ENCODE results near the gene CAMK2G.

CAMK2G gene

GRCh38 chr10:73858013-73858708 lies 16.2 kb downstream of the CAMK2G start:
- Histone ChIP-seq H3K4me3 (ENCODE audit: low read length) (no peak overlapping the region), H3K27me3 (ENCODE audit: control insufficient read depth, low read length) (no peaks in the 10 kb centered on the region), H4K20me1 (ENCODE audit: control insufficient read depth, insufficient read depth, low read depth, low read length) (no peaks in the 10 kb centered on the region), H3K9me2 (replicated peaks; ENCODE audit: control insufficient read depth, low read length) (no peaks in the 10 kb centered on the region), H3K36me3 (ENCODE audit: control insufficient read depth, low read length) (peaks cover 4% of the 10 kb centered on the region; the same call in 1 of the 2 replicates), H3K27ac (ENCODE audit: low read depth, low read length) (no peak overlapping the region), H3K4me1 (ENCODE audit: control insufficient read depth, low read length) (peaks cover 15% of the 10 kb centered on the region), H3K79me2 (ENCODE audit: control insufficient read depth, low read length) (no peaks in the 10 kb centered on the region), H3F3A (ENCODE audit: control insufficient read depth, insufficient read depth) (no peaks in the 10 kb centered on the region), H3K4me2 (ENCODE audit: low read length) (no peak overlapping the region), H3K9me3 (ENCODE audit: control insufficient read depth, insufficient read depth, low read length) (no peaks in the 10 kb centered on the region)
- TF ChIP-seq EZH2phosphoT487 (IDR thresholded peaks at IDR 0.05; ENCODE audit: borderline replicate concordance, low read length), result no peak
- TF ChIP-seq CTCF (IDR thresholded peaks at IDR 0.05; ENCODE audit: low read depth, low read length, poor library complexity, severe bottlenecking), result no peak

- peaks cover 15% of the 10 kb centered on the region for H3K4me1 ChIP-seq (ENCODE audit: control insufficient read depth, low read length)
- no peak overlapping the region for H3K27ac ChIP-seq (ENCODE audit: low read depth, low read length)
Observed at GRCh38 chr10:73857446-73857845, 16.9 kb downstream of the CAMK2G start.

GRCh38 chr10:73856261-73856660 lies 18.1 kb downstream of the CAMK2G start:
- H3K36me3 ChIP-seq (ENCODE audit: control insufficient read depth, low read length), result peaks cover 4% of the 10 kb centered on the region; the same call in 1 of the 2 replicates
- H4K20me1 ChIP-seq (ENCODE audit: control insufficient read depth, insufficient read depth, low read depth, low read length), result no peaks in the 10 kb centered on the region
- H3K4me3 ChIP-seq (ENCODE audit: low read length), result no peak overlapping the region
- no peaks in the 10 kb centered on the region for H3K79me2 ChIP-seq (ENCODE audit: control insufficient read depth, low read length)
- H3K4me1 ChIP-seq (ENCODE audit: control insufficient read depth, low read length), result peaks cover 15% of the 10 kb centered on the region
- no peaks in the 10 kb centered on the region for H3K27me3 ChIP-seq (ENCODE audit: control insufficient read depth, low read length)
- H3K4me2 ChIP-seq (ENCODE audit: low read length), result no peak overlapping the region
- H3K27ac ChIP-seq (ENCODE audit: low read depth, low read length), result no peak overlapping the region
- no peaks in the 10 kb centered on the region for H3K9me2 ChIP-seq (replicated peaks; ENCODE audit: control insufficient read depth, low read length)
- no peaks in the 10 kb centered on the region for H3F3A ChIP-seq (ENCODE audit: control insufficient read depth, insufficient read depth)
- TF ChIP-seq EZH2phosphoT487 (IDR thresholded peaks at IDR 0.05; ENCODE audit: borderline replicate concordance, low read length) (no peak), CTCF (IDR thresholded peaks at IDR 0.05; ENCODE audit: low read depth, low read length, poor library complexity, severe bottlenecking) (no peak)
- no peaks in the 10 kb centered on the region for H3K9me3 ChIP-seq (ENCODE audit: control insufficient read depth, insufficient read depth, low read length)

More at GRCh38 chr10:73857446-73857845, 16.9 kb downstream of the CAMK2G start:
- Histone ChIP-seq H3K9me2 (replicated peaks; ENCODE audit: control insufficient read depth, low read length) (no peaks in the 10 kb centered on the region), H3K36me3 (ENCODE audit: control insufficient read depth, low read length) (peaks cover 4% of the 10 kb centered on the region; the same call in 1 of the 2 replicates), H3K9me3 (ENCODE audit: control insufficient read depth, insufficient read depth, low read length) (no peaks in the 10 kb centered on the region), H3K4me3 (ENCODE audit: low read length) (no peak overlapping the region), H3F3A (ENCODE audit: control insufficient read depth, insufficient read depth) (no peaks in the 10 kb centered on the region), H3K27me3 (ENCODE audit: control insufficient read depth, low read length) (no peaks in the 10 kb centered on the region), H3K4me2 (ENCODE audit: low read length) (no peak overlapping the region), H4K20me1 (ENCODE audit: control insufficient read depth, insufficient read depth, low read depth, low read length) (no peaks in the 10 kb centered on the region), H3K79me2 (ENCODE audit: control insufficient read depth, low read length) (no peaks in the 10 kb centered on the region)
- TF ChIP-seq EZH2phosphoT487 (IDR thresholded peaks at IDR 0.05; ENCODE audit: borderline replicate concordance, low read length) (no peak), CTCF (IDR thresholded peaks at IDR 0.05; ENCODE audit: low read depth, low read length, poor library complexity, severe bottlenecking) (no peak)

Data from DOHH2 (cell line).